GM23338 (cell line): ENCODE results near the gene RAB7B. TPM values are rescaled to one million over a fixed set of nuclear protein-coding genes. Genes with fewer than 3 reads are reported as not detected.

ENCODE experiments used
- ATAC-seq: fragments of 200-7000 bp; cut with Tn5 transposase; 3 replicates; pipeline ENCODE4 v1.9.1; 2020
- DNase-seq: peaks from one replicate; pipeline ENCODE4 v3.0.0-alpha.2; 2015; ENCODE audit warnings: low spot score
- H2AFZ ChIP-seq: fragments of 200-600 bp; sonication (generic); 2 replicates; pipeline ENCODE4 v1.8.0; 2016; ENCODE audit warnings: antibody characterized with exemption, mild to moderate bottlenecking, moderate library complexity
- H3F3A ChIP-seq: fragments of 200-600 bp; sonication (generic); replicated peaks from 2 replicates; pipeline ENCODE4 v1.8.0; 2017; ENCODE audit warnings: antibody characterized with exemption, mixed run types, low read depth
- H3K27ac ChIP-seq: fragments of 200-600 bp; sonication (generic); 2 replicates; pipeline ENCODE4 v1.6.1; 2016; ENCODE audit warnings: low read depth
- H3K27me3 ChIP-seq: fragments of 200-600 bp; sonication (generic); 2 replicates; pipeline ENCODE4 v1.8.0; 2016; ENCODE audit warnings: mild to moderate bottlenecking, mixed run types, moderate library complexity; ENCODE audit not compliant: insufficient read depth
- H3K36me3 ChIP-seq: fragments of 200-600 bp; sonication (generic); 2 replicates; pipeline ENCODE4 v1.8.0; 2016; ENCODE audit warnings: mild to moderate bottlenecking; ENCODE audit not compliant: insufficient read depth
- H3K4me1 ChIP-seq: fragments of 200-600 bp; sonication (generic); 2 replicates; pipeline ENCODE4 v1.8.0; 2016; ENCODE audit warnings: mild to moderate bottlenecking, moderate library complexity; ENCODE audit not compliant: insufficient read depth
- H3K4me2 ChIP-seq: fragments of 200-600 bp; sonication (generic); 2 replicates; pipeline ENCODE4 v1.7.1; 2017; ENCODE audit warnings: mixed run types
- H3K4me3 ChIP-seq: fragments of 200-600 bp; sonication (generic); 2 replicates; pipeline ENCODE4 v1.6.1; 2016; ENCODE audit warnings: mixed run types
- H3K79me2 ChIP-seq: fragments of 200-600 bp; sonication (generic); replicated peaks from 2 replicates; pipeline ENCODE4 v1.8.0; 2017; ENCODE audit warnings: mild to moderate bottlenecking; ENCODE audit not compliant: insufficient read depth
- H3K9me2 ChIP-seq: fragments of 200-600 bp; sonication (generic); 2 replicates; pipeline ENCODE4 v1.8.0; 2017; ENCODE audit not compliant: insufficient read depth
- H4K20me1 ChIP-seq: fragments of 200-600 bp; sonication (generic); replicated peaks from 2 replicates; pipeline ENCODE4 v1.8.0; 2017; ENCODE audit warnings: mild to moderate bottlenecking; ENCODE audit not compliant: insufficient read depth
- H3K27ac Mint-ChIP-seq: 2 replicates; pipeline ENCODE4 v1.8.0; 2020; ENCODE audit warnings: inconsistent platforms, mild to moderate bottlenecking, moderate library complexity, mixed read lengths
- H3K27me3 Mint-ChIP-seq: 3 replicates; pipeline ENCODE4 v1.8.0; 2022; ENCODE audit warnings: low read depth, mild to moderate bottlenecking, moderate library complexity, mixed read lengths, inconsistent platforms; ENCODE audit not compliant: insufficient read depth, poor library complexity
- H3K36me3 Mint-ChIP-seq: 3 replicates; pipeline ENCODE4 v1.8.0; 2021; ENCODE audit warnings: low read depth, mild to moderate bottlenecking, inconsistent platforms, moderate library complexity, mixed read lengths
- H3K4me1 Mint-ChIP-seq: 3 replicates; pipeline ENCODE4 v1.8.0; 2020; ENCODE audit warnings: mild to moderate bottlenecking, inconsistent platforms, mixed read lengths
- H3K4me3 Mint-ChIP-seq: 3 replicates; pipeline ENCODE4 v1.8.0; 2021; ENCODE audit warnings: moderate library complexity, mild to moderate bottlenecking, inconsistent platforms, mixed read lengths
- H3K9me3 Mint-ChIP-seq: 3 replicates; pipeline ENCODE4 v1.8.0; 2020; ENCODE audit warnings: moderate library complexity, mild to moderate bottlenecking, inconsistent platforms, mixed read lengths
- CREB1 ChIP-seq: fragments of 250-450 bp; sonication (Bioruptor Pico); IDR thresholded peaks from 2 replicates; pipeline ENCODE4 v1.5.0; 2020; ENCODE audit warnings: low read depth, mild to moderate bottlenecking, moderate library complexity
- EZH2 ChIP-seq: fragments of 200-600 bp; sonication (generic); IDR thresholded peaks from one replicate; pipeline ENCODE4 v1.8.0; 2017; ENCODE audit warnings: antibody characterized with exemption, mild to moderate bottlenecking, low read depth; ENCODE audit not compliant: unreplicated experiment
- NANOG ChIP-seq: IDR thresholded peaks from 2 replicates; pipeline ENCODE4 v1.6.1; 2016; ENCODE audit warnings: antibody characterized with exemption, borderline replicate concordance
- POLR2AphosphoS5 ChIP-seq: IDR thresholded peaks from 2 replicates; pipeline ENCODE4 v1.6.1; 2016; ENCODE audit warnings: antibody characterized with exemption, low read depth
- REST ChIP-seq: IDR thresholded peaks from one replicate; pipeline ENCODE4 v1.6.1; 2018; ENCODE audit warnings: antibody characterized with exemption; ENCODE audit not compliant: unreplicated experiment
- ZNF331 ChIP-seq: fragments of 250-450 bp; sonication (Bioruptor Pico); IDR thresholded peaks from 2 replicates; pipeline ENCODE4 v1.5.0; 2020; ENCODE audit warnings: low read depth, mild to moderate bottlenecking, moderate library complexity
- polyA plus RNA-seq: library from polyadenylated mRNA; unstranded; fragments of >200 nt; fragmentation: Nextera tagmentation; extraction: Ambion mirVana; gene quantifications from 2 replicates; pipeline ENCODE4 v1.2.1, GENCODE V29; 2016
- total RNA-seq: library from RNA; depleted of rRNA; stranded (reverse); fragments of >200 nt; shearing (Covaris generic); gene quantifications from 2 replicates; pipeline ENCODE4 v1.2.3, GENCODE V29; 2014
- TF ChIP-seq, protein P1 (sequence below): fragments of 250-450 bp; sonication (Bioruptor Pico); IDR thresholded peaks from 2 replicates; pipeline ENCODE4 v1.5.0; 2020; ENCODE audit warnings: mild to moderate bottlenecking, moderate library complexity

Gene RAB7B
- total and polyA plus RNA-seq, 2 experiments from 2014 or later = not detected

DNA sequence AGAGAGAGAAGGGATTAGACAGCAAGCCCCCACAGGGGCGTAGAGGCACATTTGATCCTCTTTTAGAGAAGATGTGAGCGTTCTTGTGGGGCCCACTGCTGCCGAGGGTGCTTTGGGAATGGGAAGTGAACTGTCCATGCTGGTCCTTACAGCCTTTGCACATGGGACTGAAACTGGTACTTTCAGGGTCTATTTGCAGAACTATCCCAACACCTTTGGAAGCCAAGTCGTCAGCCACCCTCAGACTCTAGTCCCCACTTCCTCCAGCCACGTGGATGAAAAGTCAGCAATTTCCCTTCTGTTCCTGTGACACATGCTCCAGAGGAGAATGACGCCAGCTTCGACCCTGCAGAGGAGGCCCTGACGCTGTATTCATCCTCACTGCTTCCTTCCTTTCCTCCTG lies 2.6 kb upstream of the RAB7B start (continued):
- TF ChIP-seq, protein P1, sequence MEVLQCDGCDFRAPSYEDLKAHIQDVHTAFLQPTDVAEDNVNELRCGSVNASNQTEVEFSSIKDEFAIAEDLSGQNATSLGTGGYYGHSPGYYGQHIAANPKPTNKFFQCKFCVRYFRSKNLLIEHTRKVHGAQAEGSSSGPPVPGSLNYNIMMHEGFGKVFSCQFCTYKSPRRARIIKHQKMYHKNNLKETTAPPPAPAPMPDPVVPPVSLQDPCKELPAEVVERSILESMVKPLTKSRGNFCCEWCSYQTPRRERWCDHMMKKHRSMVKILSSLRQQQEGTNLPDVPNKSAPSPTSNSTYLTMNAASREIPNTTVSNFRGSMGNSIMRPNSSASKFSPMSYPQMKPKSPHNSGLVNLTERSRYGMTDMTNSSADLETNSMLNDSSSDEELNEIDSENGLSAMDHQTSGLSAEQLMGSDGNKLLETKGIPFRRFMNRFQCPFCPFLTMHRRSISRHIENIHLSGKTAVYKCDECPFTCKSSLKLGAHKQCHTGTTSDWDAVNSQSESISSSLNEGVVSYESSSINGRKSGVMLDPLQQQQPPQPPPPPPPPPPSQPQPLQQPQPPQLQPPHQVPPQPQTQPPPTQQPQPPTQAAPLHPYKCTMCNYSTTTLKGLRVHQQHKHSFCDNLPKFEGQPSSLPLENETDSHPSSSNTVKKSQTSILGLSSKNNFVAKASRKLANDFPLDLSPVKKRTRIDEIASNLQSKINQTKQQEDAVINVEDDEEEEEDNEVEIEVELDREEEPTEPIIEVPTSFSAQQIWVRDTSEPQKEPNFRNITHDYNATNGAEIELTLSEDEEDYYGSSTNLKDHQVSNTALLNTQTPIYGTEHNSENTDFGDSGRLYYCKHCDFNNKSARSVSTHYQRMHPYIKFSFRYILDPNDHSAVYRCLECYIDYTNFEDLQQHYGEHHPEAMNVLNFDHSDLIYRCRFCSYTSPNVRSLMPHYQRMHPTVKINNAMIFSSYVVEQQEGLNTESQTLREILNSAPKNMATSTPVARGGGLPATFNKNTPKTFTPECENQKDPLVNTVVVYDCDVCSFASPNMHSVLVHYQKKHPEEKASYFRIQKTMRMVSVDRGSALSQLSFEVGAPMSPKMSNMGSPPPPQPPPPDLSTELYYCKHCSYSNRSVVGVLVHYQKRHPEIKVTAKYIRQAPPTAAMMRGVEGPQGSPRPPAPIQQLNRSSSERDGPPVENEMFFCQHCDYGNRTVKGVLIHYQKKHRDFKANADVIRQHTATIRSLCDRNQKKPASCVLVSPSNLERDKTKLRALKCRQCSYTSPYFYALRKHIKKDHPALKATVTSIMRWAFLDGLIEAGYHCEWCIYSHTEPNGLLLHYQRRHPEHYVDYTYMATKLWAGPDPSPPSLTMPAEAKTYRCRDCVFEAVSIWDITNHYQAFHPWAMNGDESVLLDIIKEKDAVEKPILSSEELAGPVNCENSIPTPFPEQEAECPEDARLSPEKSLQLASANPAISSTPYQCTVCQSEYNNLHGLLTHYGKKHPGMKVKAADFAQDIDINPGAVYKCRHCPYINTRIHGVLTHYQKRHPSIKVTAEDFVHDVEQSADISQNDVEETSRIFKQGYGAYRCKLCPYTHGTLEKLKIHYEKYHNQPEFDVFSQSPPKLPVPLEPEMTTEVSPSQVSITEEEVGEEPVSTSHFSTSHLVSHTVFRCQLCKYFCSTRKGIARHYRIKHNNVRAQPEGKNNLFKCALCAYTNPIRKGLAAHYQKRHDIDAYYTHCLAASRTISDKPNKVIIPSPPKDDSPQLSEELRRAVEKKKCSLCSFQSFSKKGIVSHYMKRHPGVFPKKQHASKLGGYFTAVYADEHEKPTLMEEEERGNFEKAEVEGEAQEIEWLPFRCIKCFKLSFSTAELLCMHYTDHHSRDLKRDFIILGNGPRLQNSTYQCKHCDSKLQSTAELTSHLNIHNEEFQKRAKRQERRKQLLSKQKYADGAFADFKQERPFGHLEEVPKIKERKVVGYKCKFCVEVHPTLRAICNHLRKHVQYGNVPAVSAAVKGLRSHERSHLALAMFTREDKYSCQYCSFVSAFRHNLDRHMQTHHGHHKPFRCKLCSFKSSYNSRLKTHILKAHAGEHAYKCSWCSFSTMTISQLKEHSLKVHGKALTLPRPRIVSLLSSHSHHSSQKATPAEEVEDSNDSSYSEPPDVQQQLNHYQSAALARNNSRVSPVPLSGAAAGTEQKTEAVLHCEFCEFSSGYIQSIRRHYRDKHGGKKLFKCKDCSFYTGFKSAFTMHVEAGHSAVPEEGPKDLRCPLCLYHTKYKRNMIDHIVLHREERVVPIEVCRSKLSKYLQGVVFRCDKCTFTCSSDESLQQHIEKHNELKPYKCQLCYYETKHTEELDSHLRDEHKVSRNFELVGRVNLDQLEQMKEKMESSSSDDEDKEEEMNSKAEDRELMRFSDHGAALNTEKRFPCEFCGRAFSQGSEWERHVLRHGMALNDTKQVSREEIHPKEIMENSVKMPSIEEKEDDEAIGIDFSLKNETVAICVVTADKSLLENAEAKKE (CRISPR knock-in tag) = no peak
- TF ChIP-seq NANOG = no peak
- no peak for TF ChIP-seq POLR2AphosphoS5

- no peak overlapping the region for H3K4me2 ChIP-seq
- H3K27ac Mint-ChIP-seq = no peak overlapping the region
- H3K36me3 Mint-ChIP-seq = no peaks in the 10 kb centered on the region
- H3F3A ChIP-seq = no peaks in the 10 kb centered on the region
- H2AFZ ChIP-seq = peak overlapping the region; percentile 14; the same call in 1 of the 2 replicates
- H3K4me1 Mint-ChIP-seq = peaks cover 4% of the 10 kb centered on the region; the same call in 1 of the 3 replicates
- no peaks in the 10 kb centered on the region for H3K4me1 ChIP-seq
- peaks cover 18% of the 10 kb centered on the region for H3K27me3 Mint-ChIP-seq
- no peaks in the 10 kb centered on the region for H3K9me3 Mint-ChIP-seq
- H3K27ac ChIP-seq = no peak overlapping the region
- DNase-seq (no peak), ATAC-seq (no peak)
- no peaks in the 10 kb centered on the region for H3K27me3 ChIP-seq
- H3K4me3 ChIP-seq = no peak overlapping the region
- H3K9me2 ChIP-seq = no peaks in the 10 kb centered on the region
- TF ChIP-seq ZNF331 (no peak), CREB1 (no peak)
- no peaks in the 10 kb centered on the region for H3K79me2 ChIP-seq
- H3K4me3 Mint-ChIP-seq = no peak overlapping the region
- no peaks in the 10 kb centered on the region for H3K36me3 ChIP-seq
- H4K20me1 ChIP-seq = no peaks in the 10 kb centered on the region
Measured at GRCh38 chr1:206005234-206005633, 2.0 kb upstream of the RAB7B start.

GRCh38 chr1:206004826-206005225 lies 1.6 kb upstream of the RAB7B start:
- H3K4me1 ChIP-seq = no peaks in the 10 kb centered on the region
- H3K9me2 ChIP-seq = no peaks in the 10 kb centered on the region
- Mint-ChIP-seq H3K4me3 (no peak overlapping the region), H3K36me3 (no peaks in the 10 kb centered on the region), H3K9me3 (no peaks in the 10 kb centered on the region), H3K27ac (no peak overlapping the region; the same call in 1 of the 2 replicates), H3K4me1 (peaks cover 4% of the 10 kb centered on the region; the same call in 1 of the 3 replicates), H3K27me3 (peaks cover 19% of the 10 kb centered on the region)
- H3K36me3 ChIP-seq = no peaks in the 10 kb centered on the region
- no peak overlapping the region for H3K27ac ChIP-seq
- no peaks in the 10 kb centered on the region for H3K79me2 ChIP-seq
- no peaks in the 10 kb centered on the region for H4K20me1 ChIP-seq
- H3K27me3 ChIP-seq = no peaks in the 10 kb centered on the region
- no peaks in the 10 kb centered on the region for H3F3A ChIP-seq
- H2AFZ ChIP-seq = 0 out of 2 replicates have a peak overlapping the region, but pooled peaks have one; percentile 14
- no peak overlapping the region for H3K4me3 ChIP-seq
- DNase-seq = no peak
- no peak overlapping the region for H3K4me2 ChIP-seq
- ATAC-seq = no peak
- TF ChIP-seq EZH2 (no peak), REST (no peak), NANOG (no peak), ZNF331 (no peak)
